IgD-negative memory B cell (primary cell): Measurements from ENCODE around the gene RETREG1. TPM values are rescaled to one million over a fixed set of nuclear protein-coding genes. Genes with fewer than 3 reads are reported as not detected.
A peak's percentile ranks its signal among the peaks of the same experiment; 100 is the strongest.

Experiments used
- H3K27ac Mint-ChIP-seq, 3 donors: one replicate each; pipeline ENCODE4 v1.8.0; 2020 to 2022; ENCODE audit warnings: mild to moderate bottlenecking in 3 of 3, mixed read lengths in 3 of 3, moderate library complexity in 1 of 3
- H3K27me3 Mint-ChIP-seq: one replicate; pipeline ENCODE4 v1.8.0; 2021; ENCODE audit warnings: mixed read lengths
- H3K36me3 Mint-ChIP-seq: one replicate; pipeline ENCODE4 v1.8.0; 2020; ENCODE audit warnings: mild to moderate bottlenecking, mixed read lengths
- H3K4me1 Mint-ChIP-seq, 3 donors: one replicate each; pipeline ENCODE4 v1.8.0; 2020 to 2022; ENCODE audit warnings: mixed read lengths in 3 of 3, mild to moderate bottlenecking in 1 of 3
- H3K4me3 Mint-ChIP-seq, 4 donors: one replicate each; pipeline ENCODE4 v1.8.0; 2020 to 2022; ENCODE audit warnings: mild to moderate bottlenecking in 4 of 4, mixed read lengths in 4 of 4, moderate library complexity in 3 of 4
- H3K9me3 Mint-ChIP-seq, 3 donors: one replicate each; pipeline ENCODE4 v1.8.0; 2020 to 2021; ENCODE audit warnings: mixed read lengths in 3 of 3, mild to moderate bottlenecking in 1 of 3
- polyA plus RNA-seq: library from polyadenylated mRNA; unstranded; fragments of 300-500 nt; fragmentation: Illumina TruSeq; gene quantifications from one replicate; pipeline ENCODE4 v1.2.3, GENCODE V29; 2021

The RETREG1 gene
- polyA plus RNA-seq, 1 donor from 2014 or later, result 9.3 TPM

DNA sequence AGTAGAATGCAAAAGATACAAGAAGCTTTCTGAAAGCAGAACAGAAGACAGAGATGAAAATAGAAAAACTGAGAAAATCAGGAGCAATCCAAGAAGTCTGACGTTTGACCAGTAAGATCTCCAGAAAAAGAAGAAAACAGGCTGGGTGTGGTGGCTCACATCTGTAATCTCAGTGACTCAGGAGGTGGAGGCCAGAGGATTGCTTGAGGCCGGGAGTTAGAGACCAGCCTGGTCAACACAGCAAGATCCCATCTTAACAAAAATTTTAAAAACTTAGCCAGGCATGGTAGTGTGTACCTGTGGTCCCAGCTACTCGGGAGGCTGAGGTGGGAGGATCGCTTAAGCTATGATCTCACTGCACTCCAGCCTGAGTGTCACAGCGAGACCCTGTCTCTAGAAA is 15.9 kb downstream of the RETREG1 start:
- H3K27me3 Mint-ChIP-seq, result no peaks in the 10 kb centered on the region
- H3K4me3 Mint-ChIP-seq, result peak overlapping the region in 1 of 4 donors; percentile 5
- peaks cover 3 to 21% (median 7%) of the 10 kb centered on the region in 3 donors for H3K4me1 Mint-ChIP-seq
- H3K27ac Mint-ChIP-seq, result no peak overlapping the region
- H3K9me3 Mint-ChIP-seq, result peaks cover 0 to 4% (median 0%) of the 10 kb centered on the region in 3 donors
- peaks cover 6% of the 10 kb centered on the region for H3K36me3 Mint-ChIP-seq

DNA sequence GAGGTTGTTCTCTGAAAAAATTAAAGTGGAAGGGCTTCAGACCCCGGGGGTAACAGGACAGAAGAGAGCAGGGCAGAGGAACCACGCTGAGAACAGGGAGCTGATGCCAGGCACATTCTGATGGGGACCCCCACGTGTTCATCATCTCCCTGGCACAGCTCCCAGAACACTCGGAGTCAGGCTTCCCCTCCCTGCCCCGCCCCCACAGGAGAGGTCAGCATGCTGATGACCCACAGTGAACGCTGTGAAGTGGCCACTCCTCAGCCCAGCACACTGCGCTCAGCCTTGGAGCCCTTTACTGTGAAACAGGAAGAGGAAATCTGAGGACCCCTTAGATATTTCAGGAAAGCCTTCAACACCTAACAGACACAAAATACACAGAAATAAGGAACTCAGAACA is 16.4 kb downstream of the RETREG1 start:
- no peaks in the 10 kb centered on the region for H3K27me3 Mint-ChIP-seq
- peaks cover 6% of the 10 kb centered on the region for H3K36me3 Mint-ChIP-seq
- no peak overlapping the region for H3K27ac Mint-ChIP-seq
- peaks cover 0 to 4% (median 0%) of the 10 kb centered on the region in 3 donors for H3K9me3 Mint-ChIP-seq
- peaks cover 3 to 26% (median 7%) of the 10 kb centered on the region in 3 donors for H3K4me1 Mint-ChIP-seq
- peak overlapping the region in 1 of 4 donors; percentile 11 for H3K4me3 Mint-ChIP-seq

GRCh38 chr5:16597946-16598694 is 18.7 kb downstream of the RETREG1 start:
- peaks cover 1 to 19% (median 4%) of the 10 kb centered on the region in 3 donors for H3K4me1 Mint-ChIP-seq
- peaks cover 3% of the 10 kb centered on the region for H3K36me3 Mint-ChIP-seq
- H3K4me3 Mint-ChIP-seq, result no peak overlapping the region
- H3K27ac Mint-ChIP-seq, result no peak overlapping the region
- no peaks in the 10 kb centered on the region for H3K27me3 Mint-ChIP-seq
- peaks cover 0 to 4% (median 0%) of the 10 kb centered on the region in 3 donors for H3K9me3 Mint-ChIP-seq

- Mint-ChIP-seq H3K9me3 (peaks cover 0 to 3% (median 0%) of the 10 kb centered on the region in 3 donors), H3K4me3 (no peak overlapping the region), H3K4me1 (peaks cover 0 to 24% (median 4%) of the 10 kb centered on the region in 3 donors), H3K36me3 (peaks cover 3% of the 10 kb centered on the region), H3K27ac (peak overlapping the region in 1 of 3 donors; percentile 26), H3K27me3 (no peaks in the 10 kb centered on the region)
These were observed 20.2 kb downstream of the RETREG1 start for GRCh38 chr5:16596581-16596940.

- peaks cover 0 to 3% (median 0%) of the 10 kb centered on the region in 3 donors for H3K9me3 Mint-ChIP-seq
- peak overlapping the region in 1 of 3 donors; percentile 26 for H3K27ac Mint-ChIP-seq
- H3K27me3 Mint-ChIP-seq, result no peaks in the 10 kb centered on the region
- H3K36me3 Mint-ChIP-seq, result peaks cover 3% of the 10 kb centered on the region
- H3K4me3 Mint-ChIP-seq, result no peak overlapping the region
- H3K4me1 Mint-ChIP-seq, result peaks cover 0 to 27% (median 4%) of the 10 kb centered on the region in 3 donors
These were observed 20.8 kb downstream of the RETREG1 start for GRCh38 chr5:16595881-16596580.

DNA sequence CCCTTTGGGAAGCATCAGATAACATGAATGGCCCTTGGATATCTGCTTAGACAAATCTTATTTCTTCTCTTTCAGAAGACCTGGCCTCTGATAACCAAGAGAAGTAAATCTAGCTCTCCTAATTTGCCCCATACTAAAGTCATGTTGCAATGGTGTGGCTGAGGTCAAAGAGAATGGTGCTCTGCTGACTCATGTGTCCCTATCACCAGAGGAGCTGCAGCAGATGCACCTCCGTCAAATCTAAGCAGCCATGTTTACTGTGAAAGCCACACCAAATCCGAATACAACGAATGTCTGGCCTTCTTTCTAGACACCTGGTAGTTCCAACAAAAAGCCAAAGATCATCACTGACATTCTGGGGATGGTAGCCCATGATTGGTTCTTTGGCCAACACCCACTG is 23.2 kb downstream of the RETREG1 start:
- H3K36me3 Mint-ChIP-seq, result no peaks in the 10 kb centered on the region
- no peak overlapping the region for H3K27ac Mint-ChIP-seq
- peaks cover 0 to 22% (median 0%) of the 10 kb centered on the region in 3 donors for H3K4me1 Mint-ChIP-seq
- peaks cover 0 to 3% (median 0%) of the 10 kb centered on the region in 3 donors for H3K9me3 Mint-ChIP-seq
- H3K4me3 Mint-ChIP-seq, result no peak overlapping the region
- H3K27me3 Mint-ChIP-seq, result no peaks in the 10 kb centered on the region

DNA sequence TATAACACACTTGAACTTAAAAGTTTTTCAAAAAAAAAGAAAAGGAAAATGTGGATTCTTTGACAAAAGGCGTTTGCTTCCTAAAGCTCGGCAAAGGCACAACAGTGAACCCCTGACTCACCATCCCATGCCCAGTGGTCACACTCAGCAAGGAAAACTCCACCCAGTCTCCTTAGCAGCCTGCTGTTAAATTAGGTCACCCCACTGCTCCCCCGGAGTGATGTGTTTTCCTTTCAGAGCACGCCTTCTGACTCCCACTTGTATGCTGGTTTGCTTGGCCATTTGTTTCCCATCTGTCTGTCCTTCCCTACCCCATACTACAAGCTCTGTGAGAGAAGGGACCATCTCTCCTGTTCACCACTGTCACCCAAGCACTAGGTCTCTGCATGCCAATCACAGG is 23.8 kb downstream of the RETREG1 start:
- Mint-ChIP-seq H3K4me1 (peaks cover 0 to 22% (median 0%) of the 10 kb centered on the region in 3 donors), H3K4me3 (no peak overlapping the region), H3K36me3 (no peaks in the 10 kb centered on the region), H3K27me3 (no peaks in the 10 kb centered on the region), H3K9me3 (peaks cover 0 to 3% (median 0%) of the 10 kb centered on the region in 3 donors), H3K27ac (no peak overlapping the region)

GRCh38 chr5:16592255-16592654 is 24.5 kb downstream of the RETREG1 start:
- Mint-ChIP-seq H3K9me3 (peaks cover 0 to 3% (median 0%) of the 10 kb centered on the region in 3 donors), H3K4me1 (peaks cover 0 to 23% (median 2%) of the 10 kb centered on the region in 3 donors), H3K27ac (peak overlapping the region in 1 of 3 donors; percentile 32), H3K36me3 (no peaks in the 10 kb centered on the region), H3K27me3 (no peaks in the 10 kb centered on the region), H3K4me3 (no peak overlapping the region)

GRCh38 chr5:16590685-16591084 is 26.1 kb downstream of the RETREG1 start:
- no peaks in the 10 kb centered on the region for H3K36me3 Mint-ChIP-seq
- no peak overlapping the region for H3K27ac Mint-ChIP-seq
- peaks cover 0 to 4% (median 3%) of the 10 kb centered on the region in 3 donors for H3K9me3 Mint-ChIP-seq
- H3K4me1 Mint-ChIP-seq, result peaks cover 2 to 29% (median 4%) of the 10 kb centered on the region in 3 donors
- no peak overlapping the region for H3K4me3 Mint-ChIP-seq
- no peaks in the 10 kb centered on the region for H3K27me3 Mint-ChIP-seq

DNA sequence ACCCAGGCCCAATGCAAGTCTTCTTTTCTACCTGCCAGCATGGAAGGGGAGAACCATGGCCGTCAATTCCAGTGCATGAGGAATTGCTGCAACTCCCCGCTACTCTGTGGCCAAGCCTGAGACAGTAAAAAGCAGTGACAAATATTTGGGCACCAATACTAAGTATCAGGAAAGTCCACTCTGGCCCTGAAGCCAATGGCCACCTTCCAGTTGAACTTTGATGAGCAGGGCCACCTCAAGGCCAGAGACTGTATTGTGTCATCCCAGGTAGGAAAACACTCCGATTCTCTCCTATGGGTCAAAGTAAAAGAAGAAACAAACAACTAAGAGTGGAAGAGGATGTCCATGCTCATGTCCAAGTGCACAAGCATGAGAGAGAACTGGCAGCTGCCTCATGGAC is 27.1 kb downstream of the RETREG1 start:
- Mint-ChIP-seq H3K4me1 (peaks cover 2 to 32% (median 7%) of the 10 kb centered on the region in 3 donors), H3K27me3 (no peaks in the 10 kb centered on the region), H3K4me3 (no peak overlapping the region), H3K27ac (no peak overlapping the region), H3K9me3 (peaks cover 0 to 4% (median 3%) of the 10 kb centered on the region in 3 donors), H3K36me3 (no peaks in the 10 kb centered on the region)

GRCh38 chr5:16588434-16589214 is 28.2 kb downstream of the RETREG1 start:
- Mint-ChIP-seq H3K27ac (no peak overlapping the region), H3K27me3 (no peaks in the 10 kb centered on the region)

GRCh38 chr5:16586556-16586955 is 30.2 kb downstream of the RETREG1 start:
- Mint-ChIP-seq H3K27ac (no peak overlapping the region), H3K27me3 (no peaks in the 10 kb centered on the region), H3K9me3 (peaks cover 0 to 4% (median 3%) of the 10 kb centered on the region in 3 donors), H3K4me1 (peaks cover 3 to 21% (median 7%) of the 10 kb centered on the region in 3 donors), H3K36me3 (no peaks in the 10 kb centered on the region), H3K4me3 (peak overlapping the region in 1 of 4 donors; percentile 7)

More at GRCh38 chr5:16588434-16589214, 28.2 kb downstream of the RETREG1 start:
- Mint-ChIP-seq H3K4me3 (no peak overlapping the region), H3K36me3 (no peaks in the 10 kb centered on the region), H3K4me1 (peaks cover 2 to 29% (median 7%) of the 10 kb centered on the region in 3 donors), H3K9me3 (peaks cover 0 to 4% (median 3%) of the 10 kb centered on the region in 3 donors)

DNA sequence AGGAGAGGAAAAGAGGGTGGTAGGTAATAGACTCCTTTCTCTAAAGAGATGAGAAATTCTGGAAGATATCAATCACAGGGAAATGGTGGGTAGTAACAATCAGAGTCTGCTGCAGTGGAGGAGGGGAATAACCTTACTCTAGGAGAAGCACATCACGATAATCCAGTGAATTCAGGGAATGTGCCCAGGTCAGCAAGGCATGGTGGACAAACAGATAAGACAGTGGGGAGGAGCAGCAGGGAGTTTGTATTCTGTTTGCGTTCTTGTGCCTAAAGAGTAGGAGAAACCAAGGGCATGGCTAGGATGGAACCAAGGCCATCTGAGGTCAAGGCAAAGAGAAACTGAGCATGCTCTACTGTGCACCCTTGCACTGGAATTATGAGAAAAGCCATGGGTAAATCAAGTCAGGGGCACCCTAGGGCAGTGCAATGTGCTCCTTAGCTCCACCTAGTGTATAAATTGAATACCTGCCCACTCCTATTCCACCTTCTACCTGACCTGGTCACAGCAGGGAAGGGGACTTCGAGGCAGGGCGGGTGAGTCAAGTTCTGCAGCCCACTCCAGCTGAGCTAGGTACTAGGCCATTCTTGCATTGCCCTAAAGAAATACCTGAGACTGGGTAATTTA is 31.6 kb downstream of the RETREG1 start:
- H3K4me1 Mint-ChIP-seq, result peaks cover 3 to 19% (median 7%) of the 10 kb centered on the region in 3 donors
- H3K4me3 Mint-ChIP-seq, result no peak overlapping the region
- H3K27ac Mint-ChIP-seq, result no peak overlapping the region

DNA sequence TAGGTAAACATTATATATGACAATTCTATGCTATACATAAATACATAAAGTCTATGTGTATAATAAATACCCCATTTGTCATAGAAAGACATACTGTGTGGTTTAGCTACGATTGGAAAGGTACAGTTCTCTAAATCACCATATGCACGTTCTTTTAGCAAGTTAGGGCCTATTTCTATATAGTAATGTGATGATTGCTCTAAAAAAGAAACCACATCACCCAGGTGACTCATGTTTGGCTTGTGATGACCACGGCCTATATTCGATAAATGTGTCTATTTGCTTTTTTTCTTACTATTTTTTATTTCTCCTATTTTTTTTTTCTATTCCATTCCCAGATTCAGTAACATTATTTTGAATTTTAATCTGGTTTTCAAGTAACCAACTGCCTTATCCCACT is 34.7 kb downstream of the RETREG1 start:
- peaks cover 2% of the 10 kb centered on the region for H3K36me3 Mint-ChIP-seq
- H3K27ac Mint-ChIP-seq, result no peak overlapping the region
- peaks cover 1 to 20% (median 7%) of the 10 kb centered on the region in 3 donors for H3K4me1 Mint-ChIP-seq
- no peaks in the 10 kb centered on the region for H3K27me3 Mint-ChIP-seq
- H3K4me3 Mint-ChIP-seq, result no peak overlapping the region
- H3K9me3 Mint-ChIP-seq, result peaks cover 0 to 4% (median 0%) of the 10 kb centered on the region in 3 donors

More for the DNA sequence above, 31.6 kb downstream of the RETREG1 start:
- no peaks in the 10 kb centered on the region for H3K36me3 Mint-ChIP-seq
- no peaks in the 10 kb centered on the region for H3K27me3 Mint-ChIP-seq
- H3K9me3 Mint-ChIP-seq, result peaks cover 0 to 4% (median 0%) of the 10 kb centered on the region in 3 donors
